ENCODE measurements around the gene NMB. TPM values are rescaled to one million over a fixed set of nuclear protein-coding genes. Genes with fewer than 3 reads are reported as not detected.

NMB gene
- total RNA-seq, 4 donors from 2014 or later = 12.9 to 43.4 (median 23.5) TPM

DNA sequence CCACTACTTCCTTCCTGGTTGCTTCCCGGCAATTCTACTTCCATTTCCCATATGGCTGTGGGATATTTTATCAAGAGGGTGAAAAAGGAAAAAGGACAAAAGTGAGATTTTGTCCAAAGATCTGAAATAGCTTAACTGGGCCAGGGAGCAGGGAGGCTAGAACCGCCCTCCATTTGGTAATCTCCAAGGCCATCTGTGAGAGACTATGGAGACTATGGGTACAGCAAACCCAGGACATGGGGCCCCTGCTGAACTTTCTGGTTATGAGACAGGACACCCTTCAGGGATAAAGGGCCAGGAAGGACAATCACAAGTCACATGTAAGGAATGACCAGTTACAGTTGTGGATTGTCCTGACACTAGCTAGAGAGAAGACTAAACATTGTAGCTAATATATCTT, 32.9 kb downstream of the NMB start:
- WGBS, 2 donors = 82 to 85% methylated on average over 2 of the region's 2 CpGs
- no peak for TF ChIP-seq POLR2A (IDR thresholded peaks at IDR 0.05)
- TF ChIP-seq, protein P1, sequence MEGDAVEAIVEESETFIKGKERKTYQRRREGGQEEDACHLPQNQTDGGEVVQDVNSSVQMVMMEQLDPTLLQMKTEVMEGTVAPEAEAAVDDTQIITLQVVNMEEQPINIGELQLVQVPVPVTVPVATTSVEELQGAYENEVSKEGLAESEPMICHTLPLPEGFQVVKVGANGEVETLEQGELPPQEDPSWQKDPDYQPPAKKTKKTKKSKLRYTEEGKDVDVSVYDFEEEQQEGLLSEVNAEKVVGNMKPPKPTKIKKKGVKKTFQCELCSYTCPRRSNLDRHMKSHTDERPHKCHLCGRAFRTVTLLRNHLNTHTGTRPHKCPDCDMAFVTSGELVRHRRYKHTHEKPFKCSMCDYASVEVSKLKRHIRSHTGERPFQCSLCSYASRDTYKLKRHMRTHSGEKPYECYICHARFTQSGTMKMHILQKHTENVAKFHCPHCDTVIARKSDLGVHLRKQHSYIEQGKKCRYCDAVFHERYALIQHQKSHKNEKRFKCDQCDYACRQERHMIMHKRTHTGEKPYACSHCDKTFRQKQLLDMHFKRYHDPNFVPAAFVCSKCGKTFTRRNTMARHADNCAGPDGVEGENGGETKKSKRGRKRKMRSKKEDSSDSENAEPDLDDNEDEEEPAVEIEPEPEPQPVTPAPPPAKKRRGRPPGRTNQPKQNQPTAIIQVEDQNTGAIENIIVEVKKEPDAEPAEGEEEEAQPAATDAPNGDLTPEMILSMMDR (IDR thresholded peaks at IDR 0.05) = no peak
- H3K9me3 ChIP-seq = no peaks in the 10 kb centered on the region
- no peak for DNase-seq
- H3K27me3 ChIP-seq = no peaks in the 10 kb centered on the region
- H3K27ac ChIP-seq = no peak overlapping the region
- no peaks in the 10 kb centered on the region for H3K4me1 ChIP-seq
- no peak overlapping the region for H3K4me3 ChIP-seq (replicated peaks in 1 of 3)
- intact Hi-C loops (cut with DNase I) = no loop called here
- H3K36me3 ChIP-seq = peaks cover 12 to 13% of the 10 kb centered on the region in 2 donors

DNA sequence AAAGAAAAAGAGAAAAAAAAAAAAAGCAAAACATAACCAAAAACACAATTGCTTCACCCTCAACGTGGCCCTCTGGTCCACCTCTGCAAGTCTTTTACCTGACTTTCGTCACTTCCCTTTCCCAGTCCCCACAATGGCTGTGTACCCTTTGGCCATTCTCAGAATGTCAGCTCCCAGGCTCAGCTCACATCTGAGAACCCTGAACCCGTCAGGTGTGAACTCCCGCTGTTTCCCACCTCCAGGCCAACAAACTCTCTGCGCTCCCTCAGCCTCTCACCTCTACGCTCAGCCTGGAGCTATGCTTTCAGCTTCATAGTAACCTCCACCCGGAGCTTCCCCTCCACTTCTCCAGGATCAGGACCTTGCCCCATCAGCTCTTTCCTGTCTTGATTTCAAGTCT, 33.6 kb downstream of the NMB start:
- H3K27ac ChIP-seq = no peak overlapping the region
- DNase-seq = no peak
- TF ChIP-seq, protein P1 (IDR thresholded peaks at IDR 0.05) = no peak
- no peak for TF ChIP-seq POLR2A (IDR thresholded peaks at IDR 0.05)
- H3K4me3 ChIP-seq (replicated peaks in 1 of 3) = no peak overlapping the region
- H3K27me3 ChIP-seq = no peaks in the 10 kb centered on the region
- H3K36me3 ChIP-seq = peaks cover 12 to 13% of the 10 kb centered on the region in 2 donors
- no peaks in the 10 kb centered on the region for H3K4me1 ChIP-seq
- WGBS, 2 donors = 92 to 93% methylated on average over 6 of the region's 7 CpGs
- no peaks in the 10 kb centered on the region for H3K9me3 ChIP-seq
- intact Hi-C loops (cut with DNase I) = no loop called here

GRCh38 chr15:84621358-84621979, 36.5 kb downstream of the NMB start:
- no peaks in the 10 kb centered on the region for H3K9me3 ChIP-seq
- H3K27ac ChIP-seq = no peak overlapping the region
- H3K36me3 ChIP-seq = peaks cover 12 to 13% of the 10 kb centered on the region in 2 donors
- WGBS, 2 donors = 95 to 98% methylated on average over 16 to 17 of the region's 17 CpGs
- no peak for DNase-seq
- intact Hi-C loops (cut with DNase I) = no loop called here
- peaks cover 0 to 5% of the 10 kb centered on the region in 2 donors for H3K4me1 ChIP-seq
- no peaks in the 10 kb centered on the region for H3K27me3 ChIP-seq
- H3K4me3 ChIP-seq (replicated peaks in 1 of 3) = no peak overlapping the region
- no peak for TF ChIP-seq POLR2A (IDR thresholded peaks at IDR 0.05)
- TF ChIP-seq, protein P1 (IDR thresholded peaks at IDR 0.05) = no peak

- H3K36me3 ChIP-seq = peaks cover 12 to 13% of the 10 kb centered on the region in 2 donors
- no peak overlapping the region for H3K27ac ChIP-seq
- intact Hi-C loops (cut with DNase I) = no loop called here
- 97% methylated on average over 8 of the region's 8 CpGs for WGBS, 2 donors
- no peak for DNase-seq
- no peaks in the 10 kb centered on the region for H3K9me3 ChIP-seq
- TF ChIP-seq POLR2A (IDR thresholded peaks at IDR 0.05) = no peak
- TF ChIP-seq, protein P1 (IDR thresholded peaks at IDR 0.05) = no peak
- H3K4me1 ChIP-seq = peaks cover 0 to 7% of the 10 kb centered on the region in 2 donors
- H3K27me3 ChIP-seq = no peaks in the 10 kb centered on the region
- H3K4me3 ChIP-seq (replicated peaks in 1 of 3) = no peak overlapping the region
Measured at GRCh38 chr15:84620626-84621025, 37.4 kb downstream of the NMB start.

DNA sequence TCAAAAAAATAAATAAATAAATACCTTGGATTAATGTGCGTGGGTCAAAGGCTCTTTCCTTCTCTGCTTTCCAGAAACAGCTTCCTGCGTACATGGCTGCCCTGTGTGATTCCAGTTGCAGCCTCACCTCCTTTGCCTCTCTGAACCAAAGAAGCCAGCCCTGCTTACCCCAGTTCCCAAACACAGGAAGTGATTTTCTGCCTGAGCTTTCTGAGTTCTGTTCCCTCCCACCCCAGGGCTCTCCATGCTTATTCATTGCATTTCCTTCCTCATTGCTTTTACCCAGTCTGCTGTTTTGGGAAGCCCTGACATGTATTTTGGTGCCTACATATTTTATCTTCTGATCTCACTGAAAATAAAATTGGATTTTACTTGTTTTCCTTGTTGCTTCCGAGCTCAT, 41.8 kb downstream of the NMB start:
- Histone ChIP-seq H3K36me3 (peaks cover 5 to 7% of the 10 kb centered on the region in 2 donors), H3K27ac (no peak overlapping the region), H3K4me3 (replicated peaks in 1 of 3) (no peak overlapping the region), H3K9me3 (no peaks in the 10 kb centered on the region), H3K4me1 (peaks cover 0 to 13% of the 10 kb centered on the region in 2 donors), H3K27me3 (no peaks in the 10 kb centered on the region)
- TF ChIP-seq, protein P1 (IDR thresholded peaks at IDR 0.05) = no peak
- TF ChIP-seq POLR2A (IDR thresholded peaks at IDR 0.05) = no peak
- DNase-seq = no peak
- WGBS, 2 donors = 87 to 90% methylated on average over 3 of the region's 3 CpGs
- intact Hi-C loops (cut with DNase I) = no loop called here

All from thyroid gland (tissue), 4 donors.